ENCODE measurements around the gene CEL.

Gene CEL

DNA sequence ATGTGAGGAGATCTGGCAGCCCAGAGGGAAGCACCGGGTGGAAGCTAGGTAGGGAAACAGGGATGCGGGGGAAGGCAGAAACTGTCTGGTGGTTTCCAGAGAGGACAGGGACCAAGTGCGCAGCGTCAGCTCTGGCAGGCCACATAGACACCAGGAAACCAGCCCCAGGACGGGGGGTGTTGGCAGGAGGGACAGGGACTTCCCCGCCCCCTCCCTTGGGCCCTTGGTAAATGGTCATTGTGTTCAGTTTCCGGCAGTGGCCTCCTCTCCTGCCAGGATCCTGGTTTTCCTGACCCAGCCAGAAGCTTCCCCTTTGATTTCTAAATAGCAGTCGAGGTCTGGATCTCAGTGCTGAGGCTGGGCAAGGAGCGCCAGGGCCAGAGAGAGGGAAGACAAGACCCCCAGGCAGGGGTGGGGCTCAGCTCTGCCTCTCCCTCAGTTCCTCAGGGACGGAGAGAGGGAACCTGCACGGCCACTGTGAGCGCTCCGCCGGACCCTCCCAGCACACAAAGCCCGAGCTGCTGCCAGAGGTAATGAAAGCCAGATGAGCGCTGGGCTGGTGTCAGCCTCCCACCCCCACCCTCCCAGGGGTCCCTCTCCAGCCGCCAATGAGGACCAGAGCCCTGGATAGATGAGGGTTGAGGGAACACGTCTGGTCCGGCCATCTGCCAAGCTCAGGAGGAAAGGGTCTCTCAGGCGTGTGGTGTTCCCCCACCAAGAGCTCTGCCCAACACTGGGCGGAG, 57.5 kb downstream of the CEL start:
- peak overlapping the region; percentile 66; the same call in 1 of the 2 replicates for H3K4me3 ChIP-seq (ENCODE audit: low read depth, low read length)
- peaks cover 0 to 13% of the 10 kb centered on the region in 2 experiments; a peak in 1 of 3 replicates for H3K36me3 ChIP-seq (ENCODE audit: control insufficient read depth in 2 of 2, insufficient read depth in 1 of 2, low read length in 2 of 2)
- peaks cover 10% of the 10 kb centered on the region for H3K4me1 ChIP-seq (ENCODE audit: control insufficient read depth, insufficient read depth, low read length)
- POLR2A ChIA-PET = interaction anchor here (0.9 to 4.0 kb wide), 4 partner anchors 11 to 89 kb away, joined by 3 to 24 read pairs (median 10); partner anchors contain the start of gene GTF3C5
- CTCF ChIA-PET = interaction anchor here (0.6 to 22.4 kb wide), 4 partner anchors 16 to 1696 kb away, joined by 3 to 342 read pairs (median 12); no protein-coding TSS in a partner anchor
- no peaks in the 10 kb centered on the region for H3K9me3 ChIP-seq (ENCODE audit: control insufficient read depth, insufficient read depth, low read depth, low read length)
- TF ChIP-seq WT1 (tag by site-specific recombination; IDR thresholded peaks at IDR 0.05) (no peak), ZNF654 (tag by site-specific recombination; IDR thresholded peaks at IDR 0.05; ENCODE audit: low read depth) (no peak), ZNF239 (tag by site-specific recombination; IDR thresholded peaks at IDR 0.05) (no peak), SP2 (tag by site-specific recombination; IDR thresholded peaks at IDR 0.05) (no peak), ZNF561 (tag by site-specific recombination; IDR thresholded peaks at IDR 0.05; ENCODE audit: borderline replicate concordance) (no peak), ZNF350 (tag by site-specific recombination; IDR thresholded peaks at IDR 0.05) (no peak), ZNF48 (tag by site-specific recombination; IDR thresholded peaks at IDR 0.05) (no peak), ZEB2 (tag by site-specific recombination; IDR thresholded peaks at IDR 0.05) (no peak), ZNF223 (tag by site-specific recombination; IDR thresholded peaks at IDR 0.05) (no peak), ZNF624 (tag by site-specific recombination; IDR thresholded peaks at IDR 0.05) (no peak)
- TF ChIP-seq, protein P1, sequence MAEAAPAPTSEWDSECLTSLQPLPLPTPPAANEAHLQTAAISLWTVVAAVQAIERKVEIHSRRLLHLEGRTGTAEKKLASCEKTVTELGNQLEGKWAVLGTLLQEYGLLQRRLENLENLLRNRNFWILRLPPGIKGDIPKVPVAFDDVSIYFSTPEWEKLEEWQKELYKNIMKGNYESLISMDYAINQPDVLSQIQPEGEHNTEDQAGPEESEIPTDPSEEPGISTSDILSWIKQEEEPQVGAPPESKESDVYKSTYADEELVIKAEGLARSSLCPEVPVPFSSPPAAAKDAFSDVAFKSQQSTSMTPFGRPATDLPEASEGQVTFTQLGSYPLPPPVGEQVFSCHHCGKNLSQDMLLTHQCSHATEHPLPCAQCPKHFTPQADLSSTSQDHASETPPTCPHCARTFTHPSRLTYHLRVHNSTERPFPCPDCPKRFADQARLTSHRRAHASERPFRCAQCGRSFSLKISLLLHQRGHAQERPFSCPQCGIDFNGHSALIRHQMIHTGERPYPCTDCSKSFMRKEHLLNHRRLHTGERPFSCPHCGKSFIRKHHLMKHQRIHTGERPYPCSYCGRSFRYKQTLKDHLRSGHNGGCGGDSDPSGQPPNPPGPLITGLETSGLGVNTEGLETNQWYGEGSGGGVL (tag by site-specific recombination; IDR thresholded peaks at IDR 0.05) = no peak
- TF ChIP-seq, protein P2, sequence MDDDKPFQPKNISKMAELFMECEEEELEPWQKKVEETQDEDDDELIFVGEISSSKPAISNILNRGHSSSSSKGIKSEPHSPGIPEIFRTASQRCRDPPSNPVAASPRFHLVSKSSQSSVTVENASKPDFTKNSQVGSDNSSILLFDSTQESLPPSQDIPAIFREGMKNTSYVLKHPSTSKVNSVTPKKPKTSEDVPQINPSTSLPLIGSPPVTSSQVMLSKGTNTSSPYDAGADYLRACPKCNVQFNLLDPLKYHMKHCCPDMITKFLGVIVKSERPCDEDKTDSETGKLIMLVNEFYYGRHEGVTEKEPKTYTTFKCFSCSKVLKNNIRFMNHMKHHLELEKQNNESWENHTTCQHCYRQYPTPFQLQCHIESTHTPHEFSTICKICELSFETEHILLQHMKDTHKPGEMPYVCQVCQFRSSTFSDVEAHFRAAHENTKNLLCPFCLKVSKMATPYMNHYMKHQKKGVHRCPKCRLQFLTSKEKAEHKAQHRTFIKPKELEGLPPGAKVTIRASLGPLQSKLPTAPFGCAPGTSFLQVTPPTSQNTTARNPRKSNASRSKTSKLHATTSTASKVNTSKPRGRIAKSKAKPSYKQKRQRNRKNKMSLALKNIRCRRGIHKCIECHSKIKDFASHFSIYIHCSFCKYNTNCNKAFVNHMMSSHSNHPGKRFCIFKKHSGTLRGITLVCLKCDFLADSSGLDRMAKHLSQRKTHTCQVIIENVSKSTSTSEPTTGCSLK (tag by site-specific recombination; IDR thresholded peaks at IDR 0.05) = no peak
- H3K27ac ChIP-seq (ENCODE audit: extremely low read depth, low read depth, low read length) = no peak overlapping the region

DNA sequence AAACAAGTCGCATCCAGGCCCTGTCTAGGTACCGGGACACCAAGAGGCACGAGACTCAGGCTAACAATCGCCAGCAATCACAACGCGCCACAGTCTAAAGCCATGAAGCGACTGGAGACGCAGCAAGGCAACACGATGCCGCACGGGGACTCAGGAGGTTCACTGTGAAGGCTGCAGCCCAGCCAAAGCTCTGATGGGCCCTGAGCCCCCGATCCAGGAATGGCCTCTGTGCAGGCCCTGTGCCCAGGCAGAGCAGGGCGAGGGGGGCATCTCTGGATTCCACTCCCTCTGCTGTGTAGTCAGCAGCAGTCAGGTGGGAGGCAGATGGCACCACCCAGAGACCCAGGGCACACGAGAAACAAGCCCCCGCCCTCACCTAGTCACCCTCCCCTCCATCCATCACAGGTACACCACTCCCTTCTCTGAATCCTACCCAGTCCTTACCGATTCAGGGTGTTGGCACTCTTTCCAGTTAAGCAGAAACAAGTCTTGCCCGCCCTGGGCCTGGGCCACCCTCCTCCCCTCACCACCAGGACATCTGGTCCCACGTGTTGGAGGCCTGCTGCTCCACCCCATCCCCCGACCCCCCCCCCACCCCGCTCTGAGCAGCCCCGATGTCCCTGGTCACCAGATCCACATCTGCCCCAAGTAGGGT, 58.2 kb downstream of the CEL start:
- H3K4me1 ChIP-seq (ENCODE audit: control insufficient read depth, insufficient read depth, low read length) = peaks cover 6% of the 10 kb centered on the region
- TF ChIP-seq, protein P3, sequence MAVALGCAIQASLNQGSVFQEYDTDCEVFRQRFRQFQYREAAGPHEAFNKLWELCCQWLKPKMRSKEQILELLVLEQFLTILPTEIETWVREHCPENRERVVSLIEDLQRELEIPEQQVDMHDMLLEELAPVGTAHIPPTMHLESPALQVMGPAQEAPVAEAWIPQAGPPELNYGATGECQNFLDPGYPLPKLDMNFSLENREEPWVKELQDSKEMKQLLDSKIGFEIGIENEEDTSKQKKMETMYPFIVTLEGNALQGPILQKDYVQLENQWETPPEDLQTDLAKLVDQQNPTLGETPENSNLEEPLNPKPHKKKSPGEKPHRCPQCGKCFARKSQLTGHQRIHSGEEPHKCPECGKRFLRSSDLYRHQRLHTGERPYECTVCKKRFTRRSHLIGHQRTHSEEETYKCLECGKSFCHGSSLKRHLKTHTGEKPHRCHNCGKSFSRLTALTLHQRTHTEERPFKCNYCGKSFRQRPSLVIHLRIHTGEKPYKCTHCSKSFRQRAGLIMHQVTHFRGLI (tag by site-specific recombination; IDR thresholded peaks at IDR 0.05) = no peak
- TF ChIP-seq ZNF555 (tag by site-specific recombination; conservative IDR thresholded peaks at IDR 0.05) = no peak
- 0 out of 2 replicates have a peak, but pooled peaks have one; percentile 19 for TF ChIP-seq ZBTB17 (tag by site-specific recombination; IDR thresholded peaks at IDR 0.05)
- peak; percentile 87 for TF ChIP-seq KLF1 (tag by site-specific recombination; IDR thresholded peaks at IDR 0.05)
- TF ChIP-seq, protein P4, sequence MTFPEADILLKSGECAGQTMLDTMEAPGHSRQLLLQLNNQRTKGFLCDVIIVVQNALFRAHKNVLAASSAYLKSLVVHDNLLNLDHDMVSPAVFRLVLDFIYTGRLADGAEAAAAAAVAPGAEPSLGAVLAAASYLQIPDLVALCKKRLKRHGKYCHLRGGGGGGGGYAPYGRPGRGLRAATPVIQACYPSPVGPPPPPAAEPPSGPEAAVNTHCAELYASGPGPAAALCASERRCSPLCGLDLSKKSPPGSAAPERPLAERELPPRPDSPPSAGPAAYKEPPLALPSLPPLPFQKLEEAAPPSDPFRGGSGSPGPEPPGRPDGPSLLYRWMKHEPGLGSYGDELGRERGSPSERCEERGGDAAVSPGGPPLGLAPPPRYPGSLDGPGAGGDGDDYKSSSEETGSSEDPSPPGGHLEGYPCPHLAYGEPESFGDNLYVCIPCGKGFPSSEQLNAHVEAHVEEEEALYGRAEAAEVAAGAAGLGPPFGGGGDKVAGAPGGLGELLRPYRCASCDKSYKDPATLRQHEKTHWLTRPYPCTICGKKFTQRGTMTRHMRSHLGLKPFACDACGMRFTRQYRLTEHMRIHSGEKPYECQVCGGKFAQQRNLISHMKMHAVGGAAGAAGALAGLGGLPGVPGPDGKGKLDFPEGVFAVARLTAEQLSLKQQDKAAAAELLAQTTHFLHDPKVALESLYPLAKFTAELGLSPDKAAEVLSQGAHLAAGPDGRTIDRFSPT (tag by site-specific recombination; IDR thresholded peaks at IDR 0.05) = peak; percentile 41; the same call in 1 of the 2 replicates
- TF ChIP-seq, protein P5, sequence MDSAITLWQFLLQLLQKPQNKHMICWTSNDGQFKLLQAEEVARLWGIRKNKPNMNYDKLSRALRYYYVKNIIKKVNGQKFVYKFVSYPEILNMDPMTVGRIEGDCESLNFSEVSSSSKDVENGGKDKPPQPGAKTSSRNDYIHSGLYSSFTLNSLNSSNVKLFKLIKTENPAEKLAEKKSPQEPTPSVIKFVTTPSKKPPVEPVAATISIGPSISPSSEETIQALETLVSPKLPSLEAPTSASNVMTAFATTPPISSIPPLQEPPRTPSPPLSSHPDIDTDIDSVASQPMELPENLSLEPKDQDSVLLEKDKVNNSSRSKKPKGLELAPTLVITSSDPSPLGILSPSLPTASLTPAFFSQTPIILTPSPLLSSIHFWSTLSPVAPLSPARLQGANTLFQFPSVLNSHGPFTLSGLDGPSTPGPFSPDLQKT (IDR thresholded peaks at IDR 0.05; ENCODE audit: borderline replicate concordance, low read depth, low read length) = no peak
- no peak for TF ChIP-seq GLIS1 (tag by site-specific recombination; IDR thresholded peaks at IDR 0.05)
- no peak for TF ChIP-seq ZNF521 (tag by site-specific recombination; IDR thresholded peaks at IDR 0.05)
- TF ChIP-seq OVOL3 (tag by site-specific recombination; IDR thresholded peaks at IDR 0.05) = no peak
- TF ChIP-seq ZNF341 (tag by site-specific recombination; IDR thresholded peaks at IDR 0.05; ENCODE audit: low read depth) = peak; percentile 77
- no peak overlapping the region; the same call in 1 of the 2 replicates for H3K27ac ChIP-seq (ENCODE audit: extremely low read depth, low read depth, low read length)
- ChIA-PET CTCF (interaction anchor here (4.0 to 22.4 kb wide), 2 partner anchors 17 to 26 kb away, joined by 19 to 342 read pairs; no protein-coding TSS in a partner anchor), POLR2A (interaction anchor here (0.9 to 4.0 kb wide), 5 partner anchors 11 to 89 kb away, joined by 3 to 24 read pairs (median 7); partner anchors contain the start of gene GTF3C5)
- H3K4me3 ChIP-seq (ENCODE audit: low read depth, low read length) = peak overlapping the region; percentile 66
- no peaks in the 10 kb centered on the region for H3K9me3 ChIP-seq (ENCODE audit: control insufficient read depth, insufficient read depth, low read depth, low read length)
- peaks cover 0 to 13% of the 10 kb centered on the region in 2 experiments; a peak in 1 of 3 replicates for H3K36me3 ChIP-seq (ENCODE audit: control insufficient read depth in 2 of 2, insufficient read depth in 1 of 2, low read length in 2 of 2)

Measured in HEK293 (cell line).